Measurements from ENCODE around the gene LIMA1. TPM values are rescaled to one million over a fixed set of nuclear protein-coding genes. Genes with fewer than 3 reads are reported as not detected.
A peak's percentile ranks its signal among the peaks of the same experiment; 100 is the strongest.

LIMA1 gene
- total and polyA plus RNA-seq, 9 of the 15 experiments (the other 6 are each of a cell fraction or from before 2014, with no cell fraction given): 20.2 to 37.8 (median 27.3) TPM

GRCh38 chr12:50188875-50189575, 94.3 kb downstream of the LIMA1 start:
- intact Hi-C loops (cut with micrococcal nuclease) (no loop called here), in situ Hi-C loops (cut with MboI) (no loop called here)
- DNase-seq (ENCODE audit: extremely low read depth in 1 of 4, low spot score in 3 of 4): peak in 1 of 4 experiments; percentile 29
- Histone ChIP-seq H3K4me1 (replicated peaks in 1 of 2; ENCODE audit: control insufficient read depth in 2 of 2, insufficient read depth in 2 of 2, low read length in 2 of 2) (0 out of 5 replicates have a peak, but pooled peaks cover 0 to 4% of the 10 kb centered on the region in 2 experiments), H3K79me2 (ENCODE audit: control insufficient read depth, insufficient read depth, low read length) (no peaks in the 10 kb centered on the region), H3K9me1 (ENCODE audit: control insufficient read depth, insufficient read depth, low read length) (peaks cover 2% of the 10 kb centered on the region), H3K9ac (ENCODE audit: insufficient read depth in 1 of 2, low read depth in 2 of 2, low read length in 2 of 2) (no peak overlapping the region), H2AFZ (ENCODE audit: low read depth, low read length) (no peak overlapping the region), H3K36me3 (ENCODE audit: control insufficient read depth, insufficient read depth, low read length) (peaks cover 14% of the 10 kb centered on the region; the same call in 1 of the 3 replicates), H3K27me3 (ENCODE audit: control insufficient read depth in 2 of 2, insufficient read depth in 2 of 2, low read length in 2 of 2) (no peaks in the 10 kb centered on the region), H4K20me1 (replicated peaks; ENCODE audit: control insufficient read depth, insufficient read depth, low read length) (no peaks in the 10 kb centered on the region), H3K4me2 (ENCODE audit: insufficient read depth, low read length) (no peak overlapping the region), H3K27ac (ENCODE audit: extremely low read depth, low read depth, low read length) (no peak overlapping the region), H3K4me3 (no peak overlapping the region), H3K9me3 (replicated peaks; ENCODE audit: control insufficient read depth, insufficient read depth, low read depth, low read length) (no peaks in the 10 kb centered on the region)
- peak; percentile 63; the same call in 2 of the 3 replicates for ATAC-seq
- no TSS peak for BruUV-seq (replicated peaks)
- TF ChIP-seq JUND (IDR thresholded peaks at IDR 0.05; ENCODE audit: borderline replicate concordance, low read depth, low read length) (no peak), JUND (tag; IDR thresholded peaks at IDR 0.05; ENCODE audit: borderline replicate concordance, low read depth, low read length) (no peak), ZNF316 (IDR thresholded peaks at IDR 0.05) (0 out of 2 replicates have a peak, but pooled peaks have one; percentile 6), L3MBTL2 (IDR thresholded peaks at IDR 0.05) (0 out of 2 replicates have a peak, but pooled peaks have one; percentile 12)
- WGBS (ENCODE audit: insufficient coverage, low coverage, missing lambda C conversion rate): 49% methylated on average over 5 of the region's 5 CpGs
- peak; percentile 15 for FAIRE-seq
- ChIA-PET POLR2A (no interaction called here), CTCF (ENCODE audit: low intra/inter-chr PET ratio) (no interaction called here)

DNA sequence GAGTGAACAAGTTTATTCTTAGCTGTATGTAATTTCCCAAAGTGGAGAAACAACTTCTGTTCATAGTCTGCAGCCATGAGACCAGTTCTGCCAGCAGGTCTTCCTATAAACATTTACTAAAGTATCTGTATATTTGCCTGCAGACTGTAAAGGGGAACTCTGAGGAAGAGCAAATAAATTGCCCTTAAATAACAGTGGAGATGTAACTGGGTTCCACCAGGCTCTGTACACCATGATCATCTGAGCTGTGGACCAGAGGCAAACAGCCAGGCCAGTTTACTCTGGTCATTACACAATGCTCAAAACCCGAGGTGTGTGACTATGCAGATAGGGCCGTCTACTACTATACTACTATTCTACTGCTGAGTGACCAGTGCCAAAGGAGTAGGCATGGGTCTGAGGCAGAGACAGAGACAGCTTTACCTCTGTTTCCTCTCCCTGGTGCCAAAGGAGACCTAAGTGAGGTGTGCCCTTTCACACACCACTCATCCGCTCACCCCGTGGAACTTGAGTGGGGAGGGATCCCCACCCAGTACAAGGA, 95.0 kb downstream of the LIMA1 start:
- no peaks in the 10 kb centered on the region for H3K79me2 ChIP-seq (ENCODE audit: control insufficient read depth, insufficient read depth, low read length)
- peaks cover 2% of the 10 kb centered on the region for H3K9me1 ChIP-seq (ENCODE audit: control insufficient read depth, insufficient read depth, low read length)
- no peaks in the 10 kb centered on the region for H4K20me1 ChIP-seq (replicated peaks; ENCODE audit: control insufficient read depth, insufficient read depth, low read length)
- H3K36me3 ChIP-seq (ENCODE audit: control insufficient read depth, insufficient read depth, low read length): peaks cover 14% of the 10 kb centered on the region; the same call in 1 of the 3 replicates
- no peak for TF ChIP-seq RFX1 (IDR thresholded peaks at IDR 0.05)
- no peak for TF ChIP-seq SMAD2 (IDR thresholded peaks at IDR 0.05; ENCODE audit: low read depth, low read length)
- TF ChIP-seq, protein P1, sequence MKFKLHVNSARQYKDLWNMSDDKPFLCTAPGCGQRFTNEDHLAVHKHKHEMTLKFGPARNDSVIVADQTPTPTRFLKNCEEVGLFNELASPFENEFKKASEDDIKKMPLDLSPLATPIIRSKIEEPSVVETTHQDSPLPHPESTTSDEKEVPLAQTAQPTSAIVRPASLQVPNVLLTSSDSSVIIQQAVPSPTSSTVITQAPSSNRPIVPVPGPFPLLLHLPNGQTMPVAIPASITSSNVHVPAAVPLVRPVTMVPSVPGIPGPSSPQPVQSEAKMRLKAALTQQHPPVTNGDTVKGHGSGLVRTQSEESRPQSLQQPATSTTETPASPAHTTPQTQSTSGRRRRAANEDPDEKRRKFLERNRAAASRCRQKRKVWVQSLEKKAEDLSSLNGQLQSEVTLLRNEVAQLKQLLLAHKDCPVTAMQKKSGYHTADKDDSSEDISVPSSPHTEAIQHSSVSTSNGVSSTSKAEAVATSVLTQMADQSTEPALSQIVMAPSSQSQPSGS (CRISPR knock-in tag; IDR thresholded peaks at IDR 0.05): no peak
- no peak for TF ChIP-seq HCFC1 (IDR thresholded peaks at IDR 0.05; ENCODE audit: low read depth, low read length)
- TF ChIP-seq ZNF124 (CRISPR knock-in tag; IDR thresholded peaks at IDR 0.05): no peak
- no peak for TF ChIP-seq ZNF280B (CRISPR knock-in tag; IDR thresholded peaks at IDR 0.05)
- no peak for TF ChIP-seq ZBTB9 (CRISPR knock-in tag; IDR thresholded peaks at IDR 0.05)
- intact Hi-C loops (cut with micrococcal nuclease) (no loop called here), in situ Hi-C loops (cut with MboI) (no loop called here)
- DNase-seq (ENCODE audit: extremely low read depth in 1 of 4, low spot score in 3 of 4) (no peak), FAIRE-seq (no peak), ATAC-seq (peak; percentile 41; the same call in 2 of the 3 replicates)
- no peaks in the 10 kb centered on the region for H3K27me3 ChIP-seq (ENCODE audit: control insufficient read depth in 2 of 2, insufficient read depth in 2 of 2, low read length in 2 of 2)
- BruUV-seq (replicated peaks): no TSS peak
- WGBS (ENCODE audit: insufficient coverage, low coverage, missing lambda C conversion rate): 78% methylated on average over 4 of the region's 4 CpGs
- H2AFZ ChIP-seq (ENCODE audit: low read depth, low read length): no peak overlapping the region
- POLR2A ChIA-PET: interaction anchor here (0.8 kb wide), 1 partner anchor 21 kb away, joined by 3 read pairs; the partner anchor contains the start of gene CERS5
- CTCF ChIA-PET (ENCODE audit: low intra/inter-chr PET ratio): no interaction called here
- H3K9me3 ChIP-seq (replicated peaks; ENCODE audit: control insufficient read depth, insufficient read depth, low read depth, low read length): no peaks in the 10 kb centered on the region
- 0 out of 5 replicates have a peak, but pooled peaks cover 0 to 4% of the 10 kb centered on the region in 2 experiments for H3K4me1 ChIP-seq (replicated peaks in 1 of 2; ENCODE audit: control insufficient read depth in 2 of 2, insufficient read depth in 2 of 2, low read length in 2 of 2)
- no peak overlapping the region for H3K9ac ChIP-seq (ENCODE audit: insufficient read depth in 1 of 2, low read depth in 2 of 2, low read length in 2 of 2)
- H3K27ac ChIP-seq (ENCODE audit: extremely low read depth, low read depth, low read length): no peak overlapping the region
- no peak overlapping the region for H3K4me2 ChIP-seq (ENCODE audit: insufficient read depth, low read length)
- no peak overlapping the region for H3K4me3 ChIP-seq
